Stimulated activated CD8-positive, alpha-beta memory T cell treated with anti-CD3 and anti-CD28 coated beads, Interleukin-4, amount 100 ng/mL, for 4 hours (primary cell): Measurements from ENCODE around the gene JTB.

ENCODE experiments used
- DNase-seq, 2 donors: peaks; one replicate each; pipeline ENCODE4 v3.0.0-alpha.2; 2020; ENCODE audit warnings: low read depth in 2 of 2, low spot score in 1 of 2

The JTB gene

GRCh38 chr1:153956997-153957715 is 20.3 kb downstream of the JTB start:
- no peak for DNase-seq

- DNase-seq, result no peak
Measured at GRCh38 chr1:153954826-153955225, 22.6 kb downstream of the JTB start.

GRCh38 chr1:153953859-153954365 is 23.6 kb downstream of the JTB start:
- no peak for DNase-seq

- no peak for DNase-seq
Measured at GRCh38 chr1:153951801-153952200, 25.7 kb downstream of the JTB start.

GRCh38 chr1:153951183-153951582 is 26.3 kb downstream of the JTB start:
- no peak for DNase-seq

- peak; percentile 26 to 64 for DNase-seq
Measured at GRCh38 chr1:153946622-153947241, 30.7 kb downstream of the JTB start, which contains the start of gene DENND4B. Gene DENND4B (minus strand): TSS chr1:153946718. CDS start chr1:153944374, 2,344 bp downstream.

- peak; percentile 33 to 50 for DNase-seq
Measured at GRCh38 chr1:153945795-153946621, 31.5 kb downstream of the JTB start.

- DNase-seq, result peak; percentile 59 to 65
Measured at GRCh38 chr1:153945131-153945794, 32.2 kb downstream of the JTB start.

- no peak for DNase-seq
Measured at GRCh38 chr1:153944827-153945117, 32.7 kb downstream of the JTB start.

GRCh38 chr1:153944005-153944826 is 33.3 kb downstream of the JTB start:
- no peak for DNase-seq

- DNase-seq, result no peak
Measured at GRCh38 chr1:153942766-153943549, 34.5 kb downstream of the JTB start.

- no peak for DNase-seq
Measured at GRCh38 chr1:153941826-153942725, 35.4 kb downstream of the JTB start.

- DNase-seq, result no peak
Measured at GRCh38 chr1:153940756-153941155, 36.7 kb downstream of the JTB start.

- no peak for DNase-seq
Measured at GRCh38 chr1:153939476-153939875, 38.0 kb downstream of the JTB start.

GRCh38 chr1:153938996-153939395 is 38.5 kb downstream of the JTB start:
- DNase-seq, result no peak

GRCh38 chr1:153937331-153937730 is 40.1 kb downstream of the JTB start:
- no peak for DNase-seq

- DNase-seq, result no peak
Measured at GRCh38 chr1:153936011-153936802, 41.3 kb downstream of the JTB start.

- DNase-seq, result no peak
Measured at GRCh38 chr1:153934746-153935145, 42.7 kb downstream of the JTB start.
